GM19025 (cell line): ENCODE data around the gene NEK2.
"Not testable (repeated sequence)": the region's sequence is repeated elsewhere in the genome, so short reads cannot be mapped to it uniquely, and the experiment has no call there.

Experiments
- ATAC-seq: cut with Tn5 transposase; IDR thresholded peaks from one replicate; pipeline ENCODE4 v1.9.1; 2021; ENCODE audit warnings: mild to moderate bottlenecking, low read depth, moderate library complexity; ENCODE audit not compliant: unreplicated experiment

Gene NEK2

DNA sequence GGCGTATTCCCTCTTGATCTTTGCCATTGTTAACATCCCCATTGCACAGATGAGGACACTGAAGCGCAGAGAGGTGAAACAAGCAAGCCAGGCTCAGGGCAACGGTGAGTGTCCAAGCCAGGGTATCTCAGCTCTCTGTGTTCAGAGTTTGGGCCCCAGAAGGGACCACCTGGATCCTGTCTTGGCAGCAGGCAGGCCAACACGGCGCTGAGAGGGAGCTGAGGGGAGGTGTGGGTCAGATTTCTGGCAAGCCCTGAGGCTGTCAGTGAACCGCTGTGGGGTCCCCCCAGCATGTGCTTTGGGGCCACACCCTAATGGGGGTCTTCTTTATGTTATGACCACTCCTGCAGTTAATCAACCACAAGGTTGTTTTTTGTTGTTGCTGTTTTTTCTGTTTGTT lies 23.1 kb downstream of the NEK2 start:
- ATAC-seq, result no peak

DNA sequence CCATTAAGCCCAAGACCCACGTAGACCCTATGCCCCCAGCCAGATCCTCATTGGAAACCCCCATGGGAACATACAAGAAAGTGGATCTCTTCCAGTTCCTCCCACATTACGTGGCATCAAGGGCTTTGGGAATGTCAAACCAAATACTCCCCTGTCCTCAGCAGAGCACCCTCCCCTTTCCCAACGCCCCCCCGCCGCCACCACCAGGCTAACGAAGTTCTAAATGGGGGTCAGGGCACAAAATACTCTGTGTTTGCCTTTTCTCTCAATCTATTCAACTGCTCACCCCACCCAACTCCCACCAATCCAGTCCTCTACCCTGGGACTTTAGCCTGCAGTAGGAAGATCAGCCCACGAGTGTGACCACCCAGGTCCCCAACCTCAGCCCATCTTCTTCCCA lies 24.5 kb downstream of the NEK2 start:
- no peak for ATAC-seq

DNA sequence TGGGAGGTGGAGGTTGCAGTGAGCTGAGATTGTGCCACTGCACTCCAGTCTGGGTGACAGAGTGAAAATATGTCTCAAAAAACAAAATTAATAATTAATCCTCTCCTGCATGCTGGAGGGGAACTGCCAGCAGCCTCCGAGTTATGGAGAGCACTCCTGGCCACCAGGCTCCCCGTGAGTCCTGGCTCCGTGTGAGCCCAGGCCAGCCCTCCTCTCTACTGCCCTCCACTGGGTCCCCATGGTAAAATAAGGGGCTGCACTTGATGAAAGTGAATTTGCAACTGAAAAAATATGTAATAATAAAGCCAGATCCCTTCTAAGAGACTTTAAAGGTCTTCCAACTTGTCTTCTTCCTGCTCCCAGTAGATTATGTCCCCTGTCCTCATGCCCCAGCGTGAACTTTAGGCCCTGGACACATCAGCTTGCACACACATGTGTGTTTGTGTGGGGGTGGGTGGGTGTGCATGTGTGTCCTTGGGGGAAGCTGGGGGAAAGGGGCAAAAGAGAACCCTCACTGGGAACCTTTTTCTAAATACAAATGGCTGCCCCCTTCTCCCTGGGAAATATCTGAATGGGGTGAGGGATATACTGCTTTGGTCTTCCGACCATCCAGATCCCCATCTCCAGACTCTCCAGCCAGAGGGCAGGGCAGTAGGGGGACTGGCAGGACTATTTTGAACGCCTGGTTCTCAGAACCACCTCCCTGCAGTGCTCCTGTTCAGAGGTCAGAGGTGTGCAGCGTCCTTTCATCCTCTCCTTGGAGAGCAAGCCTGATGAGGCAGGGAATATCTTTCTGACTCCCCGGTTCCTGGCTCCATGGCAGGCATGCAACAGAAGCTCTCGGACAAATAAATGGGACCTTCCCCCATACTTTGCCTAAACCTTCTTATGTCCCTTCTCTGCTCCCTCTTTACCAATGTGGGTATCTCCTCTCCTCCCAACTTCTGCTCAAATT lies 26.2 kb downstream of the NEK2 start:
- ATAC-seq, result no peak

DNA sequence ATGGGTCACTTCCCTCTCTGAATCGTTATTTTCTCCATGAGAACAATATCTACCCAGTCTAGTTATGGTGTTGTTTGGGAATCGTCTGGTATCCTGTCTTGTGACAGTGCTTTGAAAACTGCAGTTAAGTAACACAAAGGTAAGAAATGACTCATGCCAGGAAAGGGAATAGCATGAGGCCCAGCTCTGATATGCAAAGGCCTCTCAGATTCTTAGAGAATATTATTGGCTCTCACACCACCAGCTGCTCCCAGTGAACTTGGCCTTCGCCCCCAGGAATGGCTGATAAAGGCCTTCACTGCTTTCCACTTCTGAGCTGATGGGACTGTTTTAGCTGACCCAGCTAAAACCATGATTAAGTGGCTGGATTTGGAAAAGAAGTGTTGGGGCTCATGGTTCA lies 27.1 kb downstream of the NEK2 start:
- ATAC-seq, result no peak

DNA sequence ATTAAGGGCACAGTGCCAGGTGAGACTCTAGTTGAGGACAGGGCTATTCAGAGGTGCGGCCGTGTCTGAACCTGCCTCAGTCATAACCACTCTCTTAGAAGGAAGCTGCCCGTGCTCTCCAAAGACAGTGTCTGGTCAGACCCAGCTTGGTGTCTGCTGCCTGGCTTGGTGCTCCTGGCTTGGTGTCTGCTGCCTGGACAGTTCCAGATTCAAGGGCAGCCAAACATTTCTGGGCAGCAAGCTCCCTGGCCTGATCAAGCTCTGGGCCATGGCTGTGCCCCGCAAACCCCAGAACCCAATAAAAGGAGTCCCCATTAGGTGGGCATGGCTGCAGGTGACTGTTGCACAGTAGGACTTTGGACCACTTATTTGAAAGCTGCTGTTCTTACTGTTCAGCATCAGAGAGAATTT lies 27.7 kb downstream of the NEK2 start:
- ATAC-seq, result no peak

DNA sequence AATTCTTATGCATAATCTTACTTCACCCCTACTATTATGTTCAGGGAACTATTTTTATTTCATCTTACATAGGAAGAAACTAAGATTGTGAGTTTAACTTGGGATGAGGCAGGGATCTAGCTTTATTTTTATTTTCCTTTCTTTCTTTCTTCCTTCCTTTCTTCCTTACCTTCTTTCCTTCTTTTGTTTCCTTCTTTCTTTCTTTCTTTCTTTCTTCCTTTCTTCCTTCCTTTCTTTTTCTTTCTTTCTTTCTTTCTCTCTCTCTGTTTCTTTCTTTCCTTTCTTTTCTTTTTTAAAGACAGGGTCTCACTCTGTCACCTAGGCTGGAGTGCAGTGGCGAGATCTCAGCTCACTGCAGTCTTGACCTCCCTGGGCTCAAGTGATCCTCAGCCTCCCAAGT lies 28.9 kb downstream of the NEK2 start:
- ATAC-seq, result no peak

DNA sequence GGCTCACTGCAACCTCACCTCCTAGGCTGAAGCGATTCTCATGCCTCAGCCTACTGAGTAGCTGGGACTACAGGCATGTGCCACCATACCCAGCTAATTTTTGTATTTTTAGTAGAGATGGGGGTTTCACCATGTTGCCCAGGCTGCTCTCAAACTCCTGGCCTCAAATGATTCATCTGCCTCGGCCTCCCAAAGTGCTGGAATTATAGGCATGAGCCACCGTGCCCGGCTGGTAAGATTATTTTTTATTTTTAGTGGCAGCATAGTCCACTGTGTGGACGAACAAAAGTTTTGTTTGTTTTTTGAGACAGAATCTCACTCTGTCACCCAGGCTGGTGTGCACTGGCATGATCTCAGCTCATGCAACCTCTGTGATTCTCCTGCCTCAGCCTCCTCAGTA lies 29.8 kb downstream of the NEK2 start:
- ATAC-seq, result not testable (repeated sequence)

DNA sequence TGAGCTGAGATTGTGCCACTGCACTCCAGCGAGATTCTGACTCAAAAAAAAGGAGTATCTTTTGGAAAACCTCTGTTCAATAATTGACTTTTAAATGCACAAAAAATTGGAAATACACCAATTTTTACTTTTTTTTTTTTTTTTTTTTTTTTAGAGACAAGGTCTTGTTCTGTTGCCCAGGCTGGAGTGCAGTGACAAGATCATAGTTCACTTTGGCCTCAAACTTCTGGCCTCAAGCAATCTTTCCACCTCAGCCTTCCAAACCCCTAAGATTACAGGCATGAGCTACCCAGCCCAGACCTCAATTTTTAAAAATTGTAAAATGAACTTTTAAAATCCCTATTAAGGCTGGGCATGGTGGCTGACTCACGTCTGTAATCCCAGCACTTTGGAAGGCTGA lies 30.8 kb downstream of the NEK2 start:
- no peak for ATAC-seq

DNA sequence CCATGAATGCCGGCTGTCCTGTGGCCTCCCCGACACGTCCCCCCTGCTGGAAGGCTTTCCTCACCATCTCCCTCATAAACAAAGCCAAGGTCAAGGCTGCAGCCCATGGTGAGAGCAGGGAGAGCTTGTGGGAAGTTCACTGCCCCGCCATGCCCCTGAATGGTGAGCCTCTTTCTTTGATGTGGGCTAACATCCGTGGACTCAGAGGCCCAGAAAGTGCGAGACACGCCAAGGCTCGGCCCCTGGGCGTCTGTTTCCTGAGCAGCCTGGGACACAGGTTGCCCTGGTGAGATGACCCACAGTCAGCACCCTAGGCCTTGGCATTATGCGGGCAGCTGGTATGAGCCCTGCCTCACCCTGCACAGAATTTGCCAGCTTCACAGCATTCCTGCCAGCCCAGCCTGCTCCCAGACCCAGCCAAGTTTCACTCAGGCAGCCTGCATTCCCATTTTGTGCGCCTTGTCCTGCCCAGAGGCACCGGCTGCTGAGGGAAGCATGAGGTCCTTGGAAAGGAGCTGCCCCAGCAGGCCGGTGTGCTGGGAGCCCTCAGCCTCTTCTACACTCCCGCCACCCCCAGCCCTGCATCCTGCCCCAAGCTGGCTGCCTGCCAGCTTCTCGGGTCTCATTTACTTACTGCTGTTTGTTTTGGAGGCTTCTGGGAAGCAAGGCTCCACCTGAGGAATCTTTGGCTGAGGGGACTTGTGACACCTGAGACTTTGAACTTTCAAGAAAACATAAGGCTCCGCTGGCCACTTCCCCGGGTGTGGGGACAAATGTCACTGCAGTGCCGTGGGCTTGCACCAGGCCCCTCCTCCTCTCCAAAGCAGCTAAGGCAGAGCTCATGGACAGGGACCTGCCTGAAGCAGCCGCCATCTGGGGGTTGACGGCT lies 31.9 kb downstream of the NEK2 start:
- ATAC-seq, result no peak

DNA sequence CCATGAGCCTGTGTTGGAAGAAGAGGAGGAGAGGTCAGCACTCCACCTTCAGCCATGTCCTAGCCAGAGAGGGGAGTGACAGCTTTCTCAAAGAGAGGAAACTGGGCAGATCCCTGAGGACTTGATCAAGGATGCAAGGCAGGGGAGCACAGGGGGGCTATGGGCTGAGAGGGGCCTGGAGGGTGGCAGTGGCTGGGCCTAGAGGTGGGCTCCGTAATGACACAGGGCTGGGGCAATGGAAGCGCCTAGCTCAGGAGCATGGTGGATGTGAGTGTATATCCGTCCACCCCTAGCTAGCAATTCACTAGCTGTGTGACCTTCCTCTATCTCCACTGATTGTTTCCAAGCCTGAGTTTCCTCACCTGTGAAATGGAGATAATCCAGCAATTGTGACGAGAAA lies 32.6 kb downstream of the NEK2 start:
- ATAC-seq, result no peak

DNA sequence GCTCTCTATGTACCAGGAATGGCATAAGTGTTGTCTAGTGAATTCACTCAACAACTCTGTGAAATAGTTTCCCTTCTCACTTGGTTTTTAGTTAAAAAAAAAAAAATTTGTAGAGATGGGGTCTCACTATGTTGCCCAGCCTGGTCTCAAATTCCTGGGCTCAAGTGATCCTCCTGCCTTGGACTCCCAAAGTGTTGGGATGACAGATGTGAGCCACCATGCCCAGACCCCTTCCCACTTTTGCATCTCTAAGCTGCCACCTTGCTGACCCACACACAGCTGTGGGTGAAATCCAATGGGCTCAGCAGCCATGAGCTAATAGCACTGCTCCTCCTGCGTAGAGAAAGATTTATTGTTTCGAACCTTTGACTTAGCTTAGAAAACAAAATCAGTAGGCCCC lies 33.5 kb downstream of the NEK2 start:
- ATAC-seq, result no peak

DNA sequence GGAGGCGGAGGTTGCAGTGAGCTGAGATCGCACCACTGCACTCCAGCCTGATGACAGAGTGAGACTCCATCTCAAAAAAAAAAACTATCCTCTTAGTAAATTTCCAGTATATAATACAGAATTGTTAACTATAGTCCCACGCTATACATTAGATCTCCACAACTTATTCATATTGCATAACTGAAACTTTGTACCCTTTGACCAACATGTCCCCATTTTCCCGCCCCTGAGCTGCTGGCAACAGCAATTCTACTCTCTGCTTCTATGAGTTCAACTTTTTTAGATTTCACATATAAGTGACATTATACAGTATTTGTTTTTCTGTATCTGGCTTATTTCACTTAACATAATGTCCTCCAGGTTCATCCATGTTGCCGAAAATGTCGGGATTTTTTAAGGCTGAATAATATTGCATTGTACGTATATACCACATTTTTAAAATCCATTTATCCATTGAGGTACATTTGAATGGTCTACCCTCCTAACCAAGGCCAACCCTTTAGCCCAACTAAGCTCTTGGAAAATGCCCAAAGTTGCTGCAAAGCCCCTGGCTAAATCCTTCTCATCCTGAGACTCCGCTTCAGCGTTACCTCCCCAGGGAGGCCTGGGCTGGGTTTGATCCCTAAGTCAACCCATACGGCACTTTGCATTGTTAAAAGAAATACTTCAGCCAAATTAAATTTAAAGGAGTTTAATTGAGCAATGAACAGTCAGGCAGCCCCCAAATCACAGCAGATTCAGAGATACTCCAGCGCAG lies 34.2 kb downstream of the NEK2 start:
- no peak for ATAC-seq

DNA sequence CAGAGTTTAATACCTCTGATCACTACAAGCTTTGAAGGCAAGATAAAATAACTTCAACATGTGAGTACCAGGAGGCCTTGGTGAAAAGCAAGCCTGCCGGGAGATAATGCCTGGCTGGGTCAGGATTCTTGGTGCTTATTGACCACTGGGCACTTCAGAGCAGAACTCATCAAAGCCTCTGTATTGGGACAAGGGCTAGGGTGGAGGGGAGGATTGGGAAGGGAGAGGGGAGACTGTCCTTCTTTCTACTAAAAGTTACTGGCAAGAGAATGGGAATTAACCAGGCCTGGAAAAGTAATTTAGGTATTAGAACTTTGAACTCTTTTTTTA lies 35.2 kb downstream of the NEK2 start:
- no peak for ATAC-seq

DNA sequence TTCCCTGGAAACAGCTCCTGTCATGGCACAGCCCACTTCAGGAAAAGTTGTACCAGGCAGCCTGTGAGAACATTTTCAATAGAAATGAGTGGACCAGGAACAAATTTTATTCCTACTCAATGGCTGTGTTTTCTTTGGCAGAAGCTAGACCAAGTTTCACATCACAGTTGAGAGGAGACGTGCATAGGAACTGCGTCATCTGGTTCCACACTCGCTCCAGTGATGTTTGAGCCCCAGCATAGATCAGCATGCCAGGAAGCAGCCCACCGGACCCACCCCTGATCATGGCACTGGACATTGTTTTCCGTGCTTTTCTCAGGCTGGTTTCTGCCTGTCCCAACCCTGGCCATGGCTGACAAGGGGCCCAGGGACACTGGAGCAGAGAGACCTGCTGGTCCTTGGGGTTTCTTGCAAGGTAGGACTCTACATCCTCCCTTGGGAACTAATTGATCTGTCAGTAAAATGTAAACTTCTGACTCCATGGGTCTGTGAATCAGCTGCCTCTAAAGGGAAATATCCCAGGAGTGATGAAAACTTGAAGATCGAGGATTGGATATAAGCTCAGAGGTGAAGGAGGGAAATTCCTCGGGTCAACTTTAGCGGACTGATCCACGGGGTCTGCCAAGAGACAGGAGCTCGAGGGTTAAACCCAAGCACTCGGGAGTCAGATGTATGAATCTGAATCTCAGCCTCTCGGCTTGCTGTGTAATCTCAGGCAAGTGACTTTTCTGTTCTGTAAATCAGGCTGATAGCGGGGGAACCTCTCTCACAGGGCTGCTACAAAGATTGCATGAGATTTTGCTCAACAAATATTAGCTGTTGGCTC lies 35.7 kb downstream of the NEK2 start:
- no peak for ATAC-seq

DNA sequence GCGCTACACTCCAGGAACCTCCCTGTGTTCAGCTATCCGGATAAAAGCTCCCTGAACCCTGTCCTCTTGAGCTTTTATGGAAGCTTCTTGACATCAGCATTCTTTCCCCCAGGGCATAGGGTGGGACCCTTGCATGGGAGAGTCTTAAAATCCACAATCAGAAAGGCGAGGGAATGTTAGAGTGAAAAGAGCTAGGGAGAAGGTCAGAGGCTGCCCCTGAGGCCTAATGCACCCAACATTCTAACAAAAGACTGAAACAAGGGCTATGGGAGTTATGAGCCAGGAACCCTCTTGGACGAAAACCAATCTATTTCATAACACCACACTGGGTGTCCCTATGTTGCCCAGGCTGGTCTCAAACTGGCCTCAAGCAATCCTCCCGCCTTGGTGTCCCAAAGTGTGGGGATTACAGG lies 36.7 kb downstream of the NEK2 start:
- no peak for ATAC-seq

DNA sequence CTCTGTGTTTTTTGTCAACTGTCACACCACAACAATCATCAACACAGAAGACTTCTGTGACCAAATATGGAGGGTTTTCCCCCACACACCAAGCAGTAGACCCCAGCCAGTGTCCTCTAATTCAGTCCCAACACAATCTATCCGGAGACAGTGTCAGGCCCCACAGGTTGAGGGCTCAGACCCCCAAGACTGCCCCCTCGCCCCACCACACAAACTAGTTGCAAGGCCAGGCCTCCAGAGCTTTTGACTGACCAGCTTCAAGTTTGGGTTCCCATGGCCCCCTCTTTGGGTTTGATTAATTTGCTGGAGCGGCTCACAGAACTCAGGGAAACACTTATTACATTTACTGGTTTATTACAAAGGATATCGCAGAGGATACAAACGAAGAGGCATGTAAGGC lies 37.2 kb downstream of the NEK2 start:
- no peak for ATAC-seq

DNA sequence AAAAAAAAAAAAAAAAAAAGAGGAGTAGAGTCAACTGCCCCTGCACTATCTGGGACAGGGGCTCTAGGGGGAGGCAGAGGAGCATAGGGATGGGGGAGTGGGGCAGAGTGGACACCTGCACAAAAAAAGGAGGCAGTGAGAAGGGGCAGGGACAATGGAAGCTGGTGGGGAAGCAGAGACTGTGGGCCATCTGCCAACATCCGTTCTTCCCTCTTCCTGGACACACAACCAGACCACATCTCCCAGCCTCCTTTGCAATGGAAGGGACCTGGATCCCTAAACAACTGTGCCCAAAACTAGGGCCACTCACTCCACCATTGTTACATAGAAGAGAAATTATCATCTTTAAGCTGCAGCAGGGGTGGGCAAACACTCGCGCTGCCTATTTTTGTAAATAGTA lies 38.4 kb downstream of the NEK2 start:
- ATAC-seq, result no peak

DNA sequence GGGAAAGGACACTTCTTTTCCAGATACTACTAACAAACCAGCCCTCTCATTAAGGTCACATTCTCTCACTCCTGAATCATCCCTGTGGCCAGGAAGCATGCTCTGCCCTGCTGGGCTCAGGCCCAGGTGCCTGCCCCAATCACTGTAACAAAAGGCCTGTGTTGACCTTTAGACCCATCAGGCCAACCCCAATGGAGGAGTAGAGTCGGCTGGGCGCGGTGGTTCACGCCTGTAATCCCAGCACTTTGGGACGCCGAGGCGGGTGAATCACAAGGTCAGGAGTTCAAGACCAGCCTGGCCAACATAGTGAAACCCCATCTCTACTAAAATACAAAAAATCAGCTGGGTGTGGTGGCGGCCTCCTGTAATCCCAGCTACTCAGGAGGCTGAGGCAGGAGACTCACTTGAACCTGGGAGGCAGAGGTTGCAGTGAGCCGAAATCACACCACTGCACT lies 38.8 kb downstream of the NEK2 start:
- ATAC-seq, result not testable (repeated sequence)

DNA sequence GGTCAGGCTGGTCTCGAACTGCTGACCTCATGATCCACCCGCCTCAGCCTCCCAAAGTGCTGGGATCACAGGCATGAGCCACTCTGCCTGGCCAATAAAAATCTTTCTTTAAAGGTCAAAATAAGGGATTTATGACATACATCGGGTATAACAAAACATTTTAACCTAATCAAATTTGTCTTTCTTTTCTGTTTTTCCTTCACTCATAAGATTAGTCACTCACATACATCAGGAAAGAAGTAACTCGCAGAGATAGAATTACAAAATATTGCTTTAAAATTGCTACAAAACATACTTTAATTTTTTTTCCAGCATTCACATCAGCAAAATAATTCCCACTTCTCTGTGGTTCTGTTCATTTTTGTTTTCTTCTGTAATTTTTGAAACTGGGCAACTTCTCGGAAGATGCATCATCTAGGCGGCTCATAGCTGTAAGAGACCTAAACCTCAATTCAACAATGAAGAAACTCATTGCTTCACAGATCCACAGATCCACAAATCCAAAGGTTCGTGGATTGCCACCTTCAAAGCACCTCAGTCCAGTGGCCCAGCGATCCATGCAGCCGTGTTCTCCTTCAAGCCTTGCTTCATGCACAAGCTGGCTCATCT lies 39.7 kb downstream of the NEK2 start:
- no peak for ATAC-seq

DNA sequence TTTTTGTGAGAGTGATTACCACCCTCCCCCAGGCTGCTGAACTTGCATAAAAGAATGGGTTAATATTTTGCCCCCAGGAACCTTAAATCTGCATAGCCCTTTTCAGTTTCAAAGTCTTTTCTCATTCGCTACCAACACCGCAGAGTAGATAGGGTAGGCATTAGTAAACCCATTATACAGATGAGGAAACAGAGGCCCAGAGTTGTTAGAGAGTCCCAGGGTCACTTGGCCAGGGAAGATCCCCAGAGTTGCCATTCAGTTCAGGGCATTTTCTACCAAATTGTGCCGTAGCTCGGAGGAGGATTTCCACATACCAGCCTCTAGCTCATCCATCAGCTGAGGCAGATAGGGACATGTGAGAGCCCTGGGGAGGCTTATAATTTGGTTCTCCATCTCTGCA lies 40.5 kb downstream of the NEK2 start:
- ATAC-seq, result no peak
